ENCODE results near the gene CACFD1.

DNA sequence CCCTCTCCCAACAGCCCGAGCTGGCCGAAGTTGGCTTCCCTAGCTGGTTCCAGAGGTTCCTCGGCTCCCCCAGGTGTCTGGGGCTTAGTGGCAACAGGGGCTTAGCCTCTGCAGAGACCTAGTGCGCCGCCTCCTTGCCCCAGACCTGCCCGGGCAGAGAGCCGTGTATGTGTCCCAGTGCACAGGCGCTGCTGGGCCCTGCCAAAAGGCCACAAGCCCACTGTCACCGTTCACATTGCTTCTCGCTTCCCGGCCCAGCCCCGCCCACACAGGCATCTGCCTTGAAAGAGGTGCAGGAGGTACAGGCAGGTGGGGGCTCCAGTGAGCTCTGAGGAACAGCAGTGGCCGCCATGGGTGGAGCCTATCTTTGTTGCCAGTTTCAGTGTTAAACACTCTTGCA, 2.5 kb upstream of the CACFD1 start:
- TF ChIP-seq, protein P1, sequence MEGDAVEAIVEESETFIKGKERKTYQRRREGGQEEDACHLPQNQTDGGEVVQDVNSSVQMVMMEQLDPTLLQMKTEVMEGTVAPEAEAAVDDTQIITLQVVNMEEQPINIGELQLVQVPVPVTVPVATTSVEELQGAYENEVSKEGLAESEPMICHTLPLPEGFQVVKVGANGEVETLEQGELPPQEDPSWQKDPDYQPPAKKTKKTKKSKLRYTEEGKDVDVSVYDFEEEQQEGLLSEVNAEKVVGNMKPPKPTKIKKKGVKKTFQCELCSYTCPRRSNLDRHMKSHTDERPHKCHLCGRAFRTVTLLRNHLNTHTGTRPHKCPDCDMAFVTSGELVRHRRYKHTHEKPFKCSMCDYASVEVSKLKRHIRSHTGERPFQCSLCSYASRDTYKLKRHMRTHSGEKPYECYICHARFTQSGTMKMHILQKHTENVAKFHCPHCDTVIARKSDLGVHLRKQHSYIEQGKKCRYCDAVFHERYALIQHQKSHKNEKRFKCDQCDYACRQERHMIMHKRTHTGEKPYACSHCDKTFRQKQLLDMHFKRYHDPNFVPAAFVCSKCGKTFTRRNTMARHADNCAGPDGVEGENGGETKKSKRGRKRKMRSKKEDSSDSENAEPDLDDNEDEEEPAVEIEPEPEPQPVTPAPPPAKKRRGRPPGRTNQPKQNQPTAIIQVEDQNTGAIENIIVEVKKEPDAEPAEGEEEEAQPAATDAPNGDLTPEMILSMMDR (IDR thresholded peaks at IDR 0.05): no peak
- TF ChIP-seq POLR2A (IDR thresholded peaks at IDR 0.05): no peak

Data from testis (tissue), 2 donors.